H1 (cell line): ENCODE measurements around the gene CD79A. TPM values are rescaled to one million over a fixed set of nuclear protein-coding genes. Genes with fewer than 3 reads are reported as not detected.
A peak's percentile ranks its signal among the peaks of the same experiment; 100 is the strongest.

Source experiments
- CTCF ChIA-PET: fragments of 300-600 bp; sonication (Branson Sonifier 250); formaldehyde crosslinking; loops from one replicate; lab custom pipeline; 2021; ENCODE audit not compliant: partially characterized antibody; lab: Charles Lee
- POLR2A ChIA-PET: fragments of 300-600 bp; sonication (Branson Sonifier 250); formaldehyde crosslinking; loops from one replicate; lab custom pipeline; 2021; ENCODE audit warnings: inconsistent platforms; ENCODE audit not compliant: partially characterized antibody; lab: Charles Lee
- DNase-seq, 2 experiments: peaks; one replicate each; pipeline versions ENCODE4 v3.0.0 to v3.0.0-alpha.2; 2010 to 2022; ENCODE audit warnings: low spot score in 2 of 2, low read depth in 1 of 2, mixed read lengths in 1 of 2
- FAIRE-seq: peaks from 2 replicates; lab custom pipeline; 2011; peaks lifted over from hg19 to GRCh38; lab: Jason Lieb, UNC
- H2AFZ ChIP-seq: 2 replicates; pipeline ENCODE4 v1.8.1; 2012; ENCODE audit warnings: low read length, inconsistent platforms
- H2AK5ac ChIP-seq: 2 replicates; pipeline ENCODE4 v1.6.1; 2013; ENCODE audit warnings: low read depth, low read length
- H2BK120ac ChIP-seq: replicated peaks from 2 replicates; pipeline ENCODE3; 2013; ENCODE audit warnings: low read depth, low read length, inconsistent platforms
- H2BK12ac ChIP-seq: 2 replicates; pipeline ENCODE4 v1.6.1; 2013; ENCODE audit warnings: low read depth, low read length
- H2BK15ac ChIP-seq: 2 replicates; pipeline ENCODE4 v1.6.1; 2013; ENCODE audit warnings: low read length
- H2BK20ac ChIP-seq: 2 replicates; pipeline ENCODE4 v1.6.1; 2013; ENCODE audit warnings: low read length
- H2BK5ac ChIP-seq: 2 replicates; pipeline ENCODE4 v1.6.1; 2013; ENCODE audit warnings: low read depth, low read length
- H3K14ac ChIP-seq: 2 replicates; pipeline ENCODE4 v1.6.1; 2013; ENCODE audit warnings: inconsistent platforms; ENCODE audit not compliant: insufficient read length
- H3K18ac ChIP-seq: 2 replicates; pipeline ENCODE4 v1.6.1; 2013; ENCODE audit warnings: low read length; ENCODE audit errors: extremely low read depth
- H3K23ac ChIP-seq: 2 replicates; pipeline ENCODE4 v1.6.1; 2013; ENCODE audit warnings: inconsistent platforms; ENCODE audit not compliant: insufficient read length
- H3K23me2 ChIP-seq: 2 replicates; pipeline ENCODE4 v1.6.1; 2013; ENCODE audit warnings: low read depth, low read length
- H3K27ac ChIP-seq: 2 replicates; pipeline ENCODE4 v1.6.1; 2011; ENCODE audit warnings: low read depth, low read length, inconsistent platforms
- H3K27me3 ChIP-seq, 4 experiments: replicated peaks in 1 of 4; 1 replicate in 1 of 4; 2 replicates in 3 of 4; pipeline versions ENCODE4 v1.6.1 to v1.8.1; 2011 to 2013; ENCODE audit warnings: low read length in 3 of 4, mild to moderate bottlenecking in 3 of 4, inconsistent platforms in 2 of 4, mixed read lengths in 2 of 4, moderate library complexity in 1 of 4; ENCODE audit not compliant: control insufficient read depth in 3 of 4, insufficient read depth in 3 of 4; ENCODE audit errors: extremely low read depth in 1 of 4
- H3K36me3 ChIP-seq, 4 experiments: 2 replicates each; pipeline versions ENCODE4 v1.6.1 to v1.8.1; 2011 to 2013; ENCODE audit warnings: mild to moderate bottlenecking in 4 of 4, low read length in 3 of 4, moderate library complexity in 2 of 4, control low read depth in 1 of 4, inconsistent platforms in 1 of 4; ENCODE audit not compliant: insufficient read depth in 4 of 4, control insufficient read depth in 2 of 4
- H3K4ac ChIP-seq: replicated peaks from 2 replicates; pipeline ENCODE3; 2013; ENCODE audit warnings: low read length, low read depth, mixed read lengths, inconsistent platforms; ENCODE audit not compliant: insufficient read length
- H3K4me1 ChIP-seq, 4 experiments: replicated peaks in 1 of 4; 1 replicate in 1 of 4; 2 replicates in 3 of 4; pipeline versions ENCODE4 v1.6.1 to v1.8.1; 2011 to 2013; ENCODE audit warnings: low read length in 3 of 4, inconsistent platforms in 2 of 4, mixed read lengths in 1 of 4; ENCODE audit not compliant: insufficient read depth in 4 of 4, control insufficient read depth in 3 of 4
- H3K4me2 ChIP-seq, 2 experiments: 2 replicates each; pipeline versions ENCODE4 v1.6.1 to v1.8.1; 2011 to 2013; ENCODE audit warnings: low read depth in 2 of 2, low read length in 2 of 2, control low read depth in 1 of 2, inconsistent platforms in 1 of 2, mild to moderate bottlenecking in 1 of 2; ENCODE audit not compliant: insufficient read depth in 1 of 2
- H3K4me3 ChIP-seq, 4 experiments: fragments of 200-600, 300-600 bp in 1 of 4; sonication (generic), shearing (Covaris generic), sonication (Bioruptor Twin) in 1 of 4; 2 replicates each; pipeline versions ENCODE4 v1.5.1 to v1.8.1; 2011 to 2016; ENCODE audit warnings: low read length in 4 of 4, low read depth in 3 of 4, control low read depth in 2 of 4, inconsistent platforms in 2 of 4, mild to moderate bottlenecking in 2 of 4, mixed read lengths in 1 of 4, moderate library complexity in 1 of 4; ENCODE audit not compliant: insufficient read depth in 2 of 4; ENCODE audit errors: extremely low read depth in 1 of 4
- H3K56ac ChIP-seq: replicated peaks from 2 replicates; pipeline ENCODE3; 2013; ENCODE audit warnings: low read depth, mild to moderate bottlenecking, mixed read lengths, low read length, inconsistent platforms; ENCODE audit not compliant: insufficient read length
- H3K79me1 ChIP-seq: 2 replicates; pipeline ENCODE4 v1.6.1; 2013; ENCODE audit warnings: low read depth, low read length, control low read depth
- H3K79me2 ChIP-seq, 2 experiments: 2 replicates each; pipeline versions ENCODE4 v1.6.1 to v1.8.1; 2012 to 2013; ENCODE audit warnings: low read length in 2 of 2, mild to moderate bottlenecking in 2 of 2, inconsistent platforms in 1 of 2; ENCODE audit not compliant: insufficient read depth in 2 of 2, control insufficient read depth in 1 of 2
- H3K9ac ChIP-seq, 4 experiments: replicated peaks in 1 of 4; 1 replicate in 1 of 4; 2 replicates in 3 of 4; pipeline versions ENCODE4 v1.6.1 to v1.8.1; 2011 to 2013; ENCODE audit warnings: low read depth in 3 of 4, low read length in 3 of 4, control low read depth in 2 of 4, mild to moderate bottlenecking in 2 of 4, moderate library complexity in 2 of 4, inconsistent platforms in 1 of 4; ENCODE audit errors: extremely low read depth in 1 of 4
- H3K9me3 ChIP-seq, 2 experiments: 2 replicates each; pipeline versions ENCODE4 v1.6.1 to v1.8.1; 2012 to 2013; ENCODE audit warnings: mild to moderate bottlenecking in 2 of 2, moderate library complexity in 2 of 2, control low read depth in 1 of 2, inconsistent platforms in 1 of 2, low read depth in 1 of 2, low read length in 1 of 2, mixed read lengths in 1 of 2; ENCODE audit not compliant: insufficient read depth in 2 of 2
- H4K20me1 ChIP-seq, 2 experiments: replicated peaks in 1 of 2; 2 replicates each; pipeline versions ENCODE3 to v1.8.1; 2011 to 2013; ENCODE audit warnings: inconsistent platforms in 2 of 2, low read length in 2 of 2, mild to moderate bottlenecking in 1 of 2; ENCODE audit not compliant: insufficient read depth in 2 of 2, control insufficient read depth in 1 of 2
- H4K5ac ChIP-seq: 2 replicates; pipeline ENCODE4 v1.6.1; 2013; ENCODE audit warnings: low read length, low read depth, mixed read lengths, inconsistent platforms; ENCODE audit not compliant: insufficient read length
- H4K8ac ChIP-seq: 2 replicates; pipeline ENCODE4 v1.8.0; 2013; ENCODE audit warnings: mild to moderate bottlenecking, moderate library complexity, low read length, inconsistent platforms; ENCODE audit not compliant: insufficient read depth; ENCODE audit errors: extremely low read depth
- H4K91ac ChIP-seq: replicated peaks from 2 replicates; pipeline ENCODE3; 2013; ENCODE audit warnings: low read length, mixed read lengths, inconsistent platforms; ENCODE audit not compliant: insufficient read length
- CEBPB ChIP-seq: IDR thresholded peaks from 2 replicates; pipeline ENCODE4 v1.6.1; 2012; ENCODE audit warnings: low read depth, low read length
- CHD2 ChIP-seq: IDR thresholded peaks from 2 replicates; pipeline ENCODE4 v1.6.1; 2012; ENCODE audit warnings: low read length, improper control_type of control experiment
- CTBP2 ChIP-seq: IDR thresholded peaks from 2 replicates; pipeline ENCODE4 v1.7.0; 2011; ENCODE audit warnings: borderline replicate concordance, mild to moderate bottlenecking, moderate library complexity, mixed read lengths, low read length; ENCODE audit not compliant: insufficient read depth, insufficient read length
- EGR1 ChIP-seq: IDR thresholded peaks from 2 replicates; pipeline ENCODE4 v1.6.1; 2011; ENCODE audit warnings: low read depth, low read length, borderline replicate concordance
- GABPA ChIP-seq: IDR thresholded peaks from 2 replicates; pipeline ENCODE4 v1.6.1; 2011; ENCODE audit warnings: mild to moderate bottlenecking, low read length, moderate library complexity, borderline replicate concordance; ENCODE audit not compliant: insufficient read depth
- HDAC6 ChIP-seq: IDR thresholded peaks from one replicate; pipeline ENCODE4 v1.7.1; 2012; ENCODE audit warnings: low read depth, mild to moderate bottlenecking, inconsistent platforms, low read length, moderate library complexity
- KDM4A ChIP-seq: IDR thresholded peaks from one replicate; pipeline ENCODE4 v1.7.1; 2012; ENCODE audit warnings: low read depth, mild to moderate bottlenecking, moderate library complexity, low read length, inconsistent platforms; ENCODE audit not compliant: severe bottlenecking
- NRF1 ChIP-seq: IDR thresholded peaks from 2 replicates; pipeline ENCODE4 v1.6.1; 2011; ENCODE audit warnings: mild to moderate bottlenecking, low read depth, low read length, improper control_type of control experiment
- RXRA ChIP-seq: IDR thresholded peaks from 2 replicates; pipeline ENCODE4 v1.6.1; 2011; ENCODE audit warnings: low read depth, mild to moderate bottlenecking, low read length, moderate library complexity; ENCODE audit not compliant: insufficient read depth
- SAP30 ChIP-seq: fragments of 300-600 bp; sonication (generic); IDR thresholded peaks from 2 replicates; pipeline ENCODE4 v1.7.1; 2012; ENCODE audit warnings: low read length, moderate library complexity, mild to moderate bottlenecking, inconsistent platforms; ENCODE audit not compliant: insufficient read depth, insufficient replicate concordance
- SP1 ChIP-seq: IDR thresholded peaks from 2 replicates; pipeline ENCODE4 v1.6.1; 2011; ENCODE audit warnings: low read depth, low read length
- TBP ChIP-seq: IDR thresholded peaks from 2 replicates; pipeline ENCODE4 v1.6.1; 2011; ENCODE audit warnings: low read depth, low read length, improper control_type of control experiment
- WGBS, 2 experiments: shearing (Covaris generic) in 1 of 2; methylation state at CpG; one replicate each; pipeline versions ENCODE4 v1.1.6 to v1.1.7; 2013 to 2015; ENCODE audit warnings: low lambda C conversion rate in 2 of 2, mixed read lengths in 2 of 2, inconsistent platforms in 1 of 2, low coverage in 1 of 2, missing lambda C conversion rate in 1 of 2; ENCODE audit not compliant: insufficient replicate concordance in 2 of 2, insufficient coverage in 1 of 2, insufficient read length in 1 of 2; ENCODE audit errors: extremely low coverage in 1 of 2, missing lambda C conversion rate in 1 of 2; 5-methylcytosine and 5-hydroxymethylcytosine counted together
- polyA plus RNA-seq, 7 experiments: library from polyadenylated mRNA; depleted of rRNA in 3 of 7; stranded (reverse) in 5 of 7; unstranded in 2 of 7; fragments of >200 nt in 5 of 7; fragments of 200-250 nt in 2 of 7; gene quantifications; 1 replicate in 5 of 7; 2 replicates in 1 of 7; 4 replicates in 1 of 7; pipeline versions ENCODE4 v1.2.1 to v1.2.3, GENCODE V29; 2011 to 2013; ENCODE audit warnings: missing spikeins in 2 of 7, mixed read lengths in 2 of 7
- total RNA-seq: library from RNA; stranded (reverse); fragmentation: NEBNext Ultra II Directional; extraction: Animal tissue kit (Norgen Biotek cat#: 25700); gene quantifications from 2 replicates; pipeline ENCODE4 v1.2.1, GENCODE V29; 2021
- TF ChIP-seq, protein P1 (sequence below): IDR thresholded peaks from 2 replicates; pipeline ENCODE4 v1.6.1; 2012; ENCODE audit warnings: inconsistent platforms

Gene CD79A
- total and polyA plus RNA-seq, 2 of the 8 experiments (the other 6 are each of a cell fraction or from before 2014, with no cell fraction given): 0.54 to 0.77 TPM

- Histone ChIP-seq H2AFZ (no peak overlapping the region), H3K36me3 (peaks cover 50 to 59% (median 56%) of the 10 kb centered on the region in 4 experiments), H3K18ac (no peak overlapping the region), H3K79me2 (peaks cover 22 to 61% of the 10 kb centered on the region in 2 experiments), H3K14ac (no peak overlapping the region), H3K9me3 (no peaks in the 10 kb centered on the region), H4K5ac (no peak overlapping the region), H3K23ac (no peak overlapping the region), H2BK20ac (no peak overlapping the region), H3K4ac (no peak overlapping the region), H3K23me2 (peaks cover 6% of the 10 kb centered on the region), H4K20me1 (peaks cover 25 to 28% of the 10 kb centered on the region in 2 experiments), H2AK5ac (no peak overlapping the region), H2BK12ac (no peak overlapping the region), H2BK120ac (no peak overlapping the region), H3K56ac (no peak overlapping the region), H2BK15ac (no peak overlapping the region), H3K4me1 (peaks cover 3 to 27% (median 14%) of the 10 kb centered on the region in 4 experiments), H3K79me1 (peaks cover 22% of the 10 kb centered on the region), H3K4me3 (peak overlapping the region in 2 of 4 experiments; percentile 81 to 95; a peak in 4 of 8 replicates), H4K8ac (0 out of 2 replicates have a peak overlapping the region, but pooled peaks have one; percentile 60), H3K27ac (0 out of 2 replicates have a peak overlapping the region, but pooled peaks have one; percentile 25), H3K4me2 (peak overlapping the region; percentile 92 to 97), H4K91ac (no peak overlapping the region), H3K9ac (peak overlapping the region in 2 of 4 experiments; percentile 29 to 62; a peak in 2 of 7 replicates), H3K27me3 (no peaks in the 10 kb centered on the region), H2BK5ac (no peak overlapping the region)
- FAIRE-seq (no peak), DNase-seq (no peak)
- WGBS, 2 experiments: 92% methylated on average over 9 of the region's 9 CpGs; no CpG with 5 or more reads in 1 of the 2 experiments
- ChIA-PET CTCF (interaction anchor here (0.7 to 2.0 kb wide), 2 partner anchors 11 to 12 kb away, joined by 6 to 12 read pairs; no protein-coding TSS in a partner anchor), POLR2A (interaction anchor here (0.7 to 13.9 kb wide), 15 partner anchors 10 to 168 kb away, joined by 3 to 298 read pairs (median 19); partner anchors contain the start of genes ARHGEF1 and CD79A)
- no peak for TF ChIP-seq CTBP2
- TF ChIP-seq SAP30: no peak
- TF ChIP-seq EGR1: no peak
- no peak for TF ChIP-seq RXRA
- no peak for TF ChIP-seq KDM4A
- no peak for TF ChIP-seq GABPA
- no peak for TF ChIP-seq NRF1
- TF ChIP-seq TBP: no peak
- TF ChIP-seq CHD2: no peak
- no peak for TF ChIP-seq HDAC6
- TF ChIP-seq CEBPB: no peak
- TF ChIP-seq, protein P1, sequence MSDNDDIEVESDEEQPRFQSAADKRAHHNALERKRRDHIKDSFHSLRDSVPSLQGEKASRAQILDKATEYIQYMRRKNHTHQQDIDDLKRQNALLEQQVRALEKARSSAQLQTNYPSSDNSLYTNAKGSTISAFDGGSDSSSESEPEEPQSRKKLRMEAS: no peak
- no peak for TF ChIP-seq SP1
Measured at GRCh38 chr19:41861846-41862245, 15.2 kb upstream of the CD79A start.
